ENCODE data around the gene STXBP5. TPM values are rescaled to one million over a fixed set of nuclear protein-coding genes. Genes with fewer than 3 reads are reported as not detected.

The STXBP5 gene
- total and polyA plus RNA-seq, 2 of the 4 experiments (the other 2 are of a cell fraction), result 13.2 to 46.4 TPM

DNA sequence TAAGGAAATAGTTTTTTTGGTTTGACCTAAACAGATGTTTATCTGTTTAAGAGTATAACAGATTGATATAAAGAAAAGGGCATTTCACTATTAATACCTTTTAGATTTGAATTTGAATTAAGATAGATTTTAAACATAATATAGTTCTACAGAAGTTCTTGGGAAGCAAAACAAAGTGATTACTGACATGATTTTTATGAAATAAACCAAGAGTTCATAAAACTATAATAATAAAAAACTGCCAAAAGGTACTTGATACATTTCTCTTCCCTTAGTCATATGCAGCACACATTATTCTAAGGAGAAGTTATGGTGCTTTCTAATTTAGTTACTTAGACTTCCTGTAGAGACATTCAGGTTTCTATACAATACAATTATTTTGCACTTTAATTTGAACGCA, 9.6 kb downstream of the STXBP5 start:
- Histone ChIP-seq H2AFZ (replicated peaks; ENCODE audit: low read length, poor library complexity) (no peak overlapping the region), H3K18ac (ENCODE audit: low read depth, low read length) (no peak overlapping the region), H3K9me3 (ENCODE audit: control insufficient read depth, insufficient read depth, low read length) (no peaks in the 10 kb centered on the region), H3K4me1 (ENCODE audit: control insufficient read depth, insufficient read depth, low read length) (peaks cover 2% of the 10 kb centered on the region), H3K27ac (ENCODE audit: insufficient read depth, low read length) (no peak overlapping the region), H2BK5ac (ENCODE audit: low read depth, low read length, poor library complexity, severe bottlenecking) (no peak overlapping the region), H3K14ac (replicated peaks; ENCODE audit: low read depth, low read length) (no peak overlapping the region), H2AK9ac (replicated peaks; ENCODE audit: low read depth, low read length, poor library complexity) (no peak overlapping the region), H2BK20ac (ENCODE audit: low read depth, low read length) (no peak overlapping the region), H3K9ac (ENCODE audit: low read depth, low read length) (no peak overlapping the region), H4K5ac (ENCODE audit: low read depth, low read length) (no peak overlapping the region), H3K4ac (ENCODE audit: low read depth, low read length) (no peak overlapping the region), H2AK5ac (ENCODE audit: low read depth, low read length) (no peak overlapping the region), H4K91ac (ENCODE audit: insufficient read depth, low read depth, low read length) (no peak overlapping the region), H3K4me2 (ENCODE audit: low read depth, low read length) (no peak overlapping the region), H3K23ac (ENCODE audit: low read depth, low read length) (no peak overlapping the region), H3K9me1 (ENCODE audit: insufficient read depth, low read length) (peaks cover 2% of the 10 kb centered on the region; the same call in 1 of the 2 replicates), H3K79me1 (ENCODE audit: low read depth in 1 of 2, low read length in 2 of 2) (peaks cover 17 to 44% of the 10 kb centered on the region in 2 experiments), H2BK120ac (ENCODE audit: low read depth, low read length) (no peak overlapping the region), H3K36me3 (ENCODE audit: control insufficient read depth, insufficient read depth, low read length) (peaks cover 11% of the 10 kb centered on the region), H3K56ac (ENCODE audit: extremely low read depth, insufficient read depth, low read length) (no peak overlapping the region), H4K8ac (ENCODE audit: low read depth in 2 of 2, low read length in 2 of 2) (no peak overlapping the region), H3K27me3 (ENCODE audit: control insufficient read depth, insufficient read depth, low read length) (no peaks in the 10 kb centered on the region), H4K20me1 (ENCODE audit: insufficient read depth, low read length) (0 out of 2 replicates have a peak, but pooled peaks cover 4% of the 10 kb centered on the region), H2BK15ac (ENCODE audit: low read depth, low read length) (no peak overlapping the region), H3K4me3 (ENCODE audit: insufficient read depth, low read depth, low read length) (no peak overlapping the region)
- POLR2A ChIA-PET (ENCODE audit: unreplicated experiment), result no interaction called here
- DNase-seq (no peak), ATAC-seq (ENCODE audit: low read depth) (no peak)
- WGBS, 2 experiments (ENCODE audit: extremely low coverage in 2 of 2, insufficient read length in 1 of 2), result no CpG with 5 or more reads among the region's 1 CpG
- intact Hi-C loops (cut with micrococcal nuclease), result no loop called here
- no TSS peak for BruUV-seq (replicated peaks)
- CTCF ChIA-PET, result interaction anchor here (0.6 kb wide), 1 partner anchor 148 kb away, joined by 6 read pairs; no protein-coding TSS in a partner anchor
- dilution Hi-C loops (cut with HindIII; ENCODE audit: low sequenced_read_pairs, unreplicated experiment), result no loop called here
- TF ChIP-seq BHLHE40 (IDR thresholded peaks at IDR 0.05; ENCODE audit: low read depth, low read length), result no peak
- TF ChIP-seq MXI1 (IDR thresholded peaks at IDR 0.05; ENCODE audit: borderline replicate concordance, low read depth, low read length), result no peak
- TF ChIP-seq CHD1 (IDR thresholded peaks at IDR 0.05; ENCODE audit: low read depth, low read length), result no peak
- no peak for TF ChIP-seq MAZ (IDR thresholded peaks at IDR 0.05; ENCODE audit: borderline replicate concordance, low read depth, low read length)
- no peak for TF ChIP-seq NFE2L2 (IDR thresholded peaks at IDR 0.05; ENCODE audit: low read depth, low read length)
- no peak for TF ChIP-seq FOS (IDR thresholded peaks at IDR 0.05; ENCODE audit: low read depth, low read length)
- TF ChIP-seq POLR2A (IDR thresholded peaks at IDR 0.05; ENCODE audit: low read depth, low read length), result no peak
- no peak for TF ChIP-seq CEBPB (IDR thresholded peaks at IDR 0.05; ENCODE audit: low read depth, low read length)
- TF ChIP-seq RFX5 (IDR thresholded peaks at IDR 0.05; ENCODE audit: low read depth, low read length), result no peak
- no peak for TF ChIP-seq CTCF (conservative IDR thresholded peaks at IDR 0.05; ENCODE audit: low read depth, low read length)
- in situ Hi-C loops (cut with MboI; ENCODE audit: low sequenced_read_pairs), result loop anchor here (25.0 kb wide), 1 partner anchor 301 kb away; no protein-coding TSS in a partner anchor

Data from IMR-90 (cell line).